SKM-1 (cell line): Measurements from ENCODE around the gene CDKAL1.
"Not testable (repeated sequence)": the region's sequence is repeated elsewhere in the genome, so short reads cannot be mapped to it uniquely, and the experiment has no call there.

ENCODE experiments used
- DNase-seq: peaks from one replicate; lab custom pipeline; 2025; ENCODE audit not compliant: unreplicated experiment; lab: John Stamatoyannopoulos, UW

Gene CDKAL1

GRCh38 chr6:20827798-20828197 is 293.5 kb downstream of the CDKAL1 start:
- DNase-seq, result no peak

GRCh38 chr6:20830576-20830975 is 296.3 kb downstream of the CDKAL1 start:
- DNase-seq, result no peak

- DNase-seq, result not testable (repeated sequence)
Observed at GRCh38 chr6:20831251-20831650, 297.0 kb downstream of the CDKAL1 start.

GRCh38 chr6:20833881-20834515 is 299.7 kb downstream of the CDKAL1 start:
- DNase-seq, result no peak

- no peak for DNase-seq
Observed at GRCh38 chr6:20835315-20836010, 301.2 kb downstream of the CDKAL1 start.

- no peak for DNase-seq
Observed at GRCh38 chr6:20837189-20837588, 302.9 kb downstream of the CDKAL1 start.

GRCh38 chr6:20838113-20838512 is 303.9 kb downstream of the CDKAL1 start:
- no peak for DNase-seq

- DNase-seq, result no peak
Observed at GRCh38 chr6:20839630-20840029, 305.4 kb downstream of the CDKAL1 start.

GRCh38 chr6:20840675-20841074 is 306.4 kb downstream of the CDKAL1 start:
- no peak for DNase-seq

- no peak for DNase-seq
Observed at GRCh38 chr6:20841806-20842205, 307.5 kb downstream of the CDKAL1 start.

- no peak for DNase-seq
Observed at GRCh38 chr6:20845592-20845991, 311.3 kb downstream of the CDKAL1 start.

GRCh38 chr6:20846602-20847028 is 312.4 kb downstream of the CDKAL1 start:
- no peak for DNase-seq

- DNase-seq, result no peak
Observed at GRCh38 chr6:20847904-20848303, 313.6 kb downstream of the CDKAL1 start.

GRCh38 chr6:20850686-20851416 is 316.6 kb downstream of the CDKAL1 start:
- no peak for DNase-seq

GRCh38 chr6:20851795-20852194 is 317.5 kb downstream of the CDKAL1 start:
- no peak for DNase-seq

- DNase-seq, result no peak
Observed at GRCh38 chr6:20853828-20854227, 319.6 kb downstream of the CDKAL1 start.

GRCh38 chr6:20856681-20857288 is 322.5 kb downstream of the CDKAL1 start:
- no peak for DNase-seq

GRCh38 chr6:20861481-20861880 is 327.2 kb downstream of the CDKAL1 start:
- DNase-seq, result no peak

- DNase-seq, result no peak
Observed at GRCh38 chr6:20866036-20866435, 331.8 kb downstream of the CDKAL1 start.

- DNase-seq, result no peak
Observed at GRCh38 chr6:20866935-20867703, 332.9 kb downstream of the CDKAL1 start.
